Posterior cingulate gyrus (tissue), 11 donors: Measurements from ENCODE around the gene ZNF785.
A peak's percentile ranks its signal among the peaks of the same experiment; 100 is the strongest.
"Not testable (repeated sequence)": the region's sequence is repeated elsewhere in the genome, so short reads cannot be mapped to it uniquely, and the experiment has no call there.

Source experiments
- DNase-seq, 10 donors: peaks; one replicate each; pipeline versions ENCODE4 v3.0.0 to v3.0.0-alpha.2; 2020 to 2021; ENCODE audit warnings: mixed read lengths in 3 of 10
- intact Hi-C: fragments of 100-400 bp; cut with DNase I; formaldehyde crosslinking; loops from one replicate; pipeline ENCODE4 v1.15.1; 2023

The ZNF785 gene

DNA sequence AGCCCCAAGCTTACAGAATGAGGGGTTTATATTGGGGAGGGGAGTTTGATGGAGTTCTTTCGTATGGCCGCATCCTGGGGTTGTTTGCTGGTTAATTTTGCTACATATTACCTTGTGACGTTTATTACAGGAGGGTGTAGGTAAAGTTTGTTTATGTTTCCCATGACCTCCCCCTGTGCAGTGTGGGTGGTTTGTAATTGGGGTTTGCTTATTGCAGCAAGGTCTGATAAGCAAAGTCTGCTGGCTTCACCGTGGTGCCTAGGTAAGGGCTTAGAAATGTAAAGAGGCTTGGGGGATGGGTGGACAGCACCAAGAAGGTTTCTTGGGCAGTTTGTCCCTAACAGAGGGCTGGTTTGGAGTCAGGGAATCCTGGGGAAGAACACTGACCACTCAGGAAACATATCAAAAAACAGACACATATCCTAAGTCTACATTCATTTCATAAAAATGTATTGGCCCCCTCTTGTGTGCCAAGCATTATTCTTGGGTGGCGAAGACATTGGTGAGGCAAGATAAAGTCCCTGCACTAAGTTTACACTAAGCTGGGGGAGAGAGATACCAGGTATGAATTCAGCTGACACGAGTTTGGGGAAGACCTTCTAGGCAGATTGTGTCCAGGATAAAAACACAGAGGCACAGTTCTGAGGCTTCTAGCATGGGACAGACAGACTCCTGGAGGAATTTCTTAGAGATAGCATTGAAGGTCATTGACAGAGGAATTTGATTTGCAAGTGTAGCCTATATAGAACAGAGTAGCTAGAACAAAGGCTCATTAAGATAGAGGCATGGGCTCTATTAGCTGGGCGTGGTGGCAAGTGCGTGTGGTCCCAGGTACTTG lies 36.9 kb downstream of the ZNF785 start:
- intact Hi-C loops, result no loop called here
- no peak for DNase-seq

DNA sequence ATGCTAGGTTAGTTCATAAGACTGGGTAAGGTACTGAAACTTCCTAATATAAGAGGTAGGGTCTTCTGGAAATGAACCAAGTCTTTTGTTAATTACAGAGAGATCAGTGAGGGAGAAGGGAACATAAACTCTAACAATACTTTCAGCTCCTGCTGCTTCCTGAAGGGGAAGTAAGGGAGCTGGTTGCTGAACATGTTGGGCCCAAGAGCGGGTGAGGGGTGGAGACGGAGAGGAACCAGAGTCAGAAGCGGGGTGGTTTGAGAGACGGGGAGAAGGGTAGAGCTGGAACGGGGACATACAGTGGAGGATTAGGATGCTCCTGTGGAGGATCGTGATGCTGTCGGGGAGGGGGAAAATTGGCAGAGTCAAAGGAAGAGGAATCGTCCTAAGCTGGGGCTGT lies 39.4 kb downstream of the ZNF785 start:
- DNase-seq, result peak in 1 of 10 donors; percentile 30

DNA sequence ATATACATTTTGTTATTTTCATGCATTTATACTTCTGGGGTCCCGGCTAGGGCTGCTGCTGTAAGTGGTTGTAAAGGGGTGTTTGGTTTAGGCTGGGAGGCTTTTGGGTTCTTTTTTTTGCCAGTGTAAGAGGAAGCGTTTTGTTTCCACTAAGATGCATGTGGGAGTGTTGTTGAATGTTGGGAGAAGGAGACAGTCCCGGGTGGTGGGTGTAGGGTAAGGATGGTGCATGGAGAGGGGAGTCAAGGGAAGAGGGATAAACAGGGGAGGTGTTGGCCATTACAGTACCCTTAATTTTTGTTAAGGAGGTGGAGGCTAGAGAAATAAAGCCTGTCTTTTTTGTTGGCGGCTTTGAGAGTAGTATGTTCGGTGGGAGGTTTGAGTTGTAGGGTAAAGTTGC lies 42.4 kb downstream of the ZNF785 start:
- intact Hi-C loops, result no loop called here
- no peak for DNase-seq

More for the DNA sequence above, 39.4 kb downstream of the ZNF785 start:
- intact Hi-C loops, result no loop called here

GRCh38 chr16:30541502-30542329 lies 43.8 kb downstream of the ZNF785 start:
- no peak for DNase-seq
- intact Hi-C loops, result no loop called here

- DNase-seq, result peak in 1 of 10 donors; percentile 3
Observed at GRCh38 chr16:30540916-30541464, 44.5 kb downstream of the ZNF785 start.

GRCh38 chr16:30539986-30540526 lies 45.4 kb downstream of the ZNF785 start:
- peak in 1 of 10 donors; percentile 19 for DNase-seq
- intact Hi-C loops, result not testable (repeated sequence)

More at GRCh38 chr16:30540916-30541464, 44.5 kb downstream of the ZNF785 start:
- intact Hi-C loops, result not testable (repeated sequence)

DNA sequence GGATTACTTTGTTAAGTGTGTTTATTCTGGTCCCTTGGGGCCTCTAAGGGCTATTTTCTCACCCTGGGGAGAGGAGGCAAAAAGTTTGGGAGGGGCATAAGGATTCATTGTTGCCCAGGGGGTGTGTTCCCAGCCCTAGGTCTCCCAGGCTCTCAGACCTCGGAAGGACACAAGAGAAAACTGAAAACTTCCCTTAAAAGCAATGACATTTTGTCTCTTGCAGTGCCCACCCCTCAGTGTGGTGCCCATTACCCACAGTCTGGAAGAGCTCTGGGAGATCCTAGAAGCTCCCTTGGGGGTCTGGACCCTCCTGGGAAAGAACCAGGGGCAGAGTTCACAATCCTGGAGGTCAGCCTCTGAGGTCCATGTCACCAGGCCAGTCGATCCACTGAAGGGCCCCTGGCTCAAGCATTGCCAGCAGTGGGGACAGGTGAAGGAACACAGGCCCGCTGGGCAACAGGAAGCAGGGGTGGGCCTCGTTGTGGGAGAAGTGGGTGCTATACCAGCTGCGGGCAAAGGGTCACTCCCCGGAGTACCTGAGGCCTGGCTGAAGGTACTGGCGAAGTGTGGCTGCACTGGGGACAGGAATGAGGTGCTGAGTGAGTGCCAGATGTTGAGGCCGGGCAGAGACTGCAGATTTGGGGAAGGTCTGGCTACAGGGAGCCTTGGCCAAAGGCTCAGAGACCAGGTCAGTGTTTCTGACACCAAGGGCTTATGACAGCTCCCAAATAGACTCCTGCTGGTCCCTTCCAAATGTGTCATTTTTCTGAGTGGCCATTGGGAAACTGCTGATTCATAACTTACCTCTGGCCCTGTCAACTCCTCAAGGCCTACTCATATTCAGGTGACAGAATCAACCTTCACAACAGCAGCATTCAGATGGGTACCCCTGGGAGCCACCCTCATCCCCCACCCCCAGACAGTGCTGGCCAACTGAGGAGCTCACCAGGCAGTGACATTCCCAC lies 46.2 kb downstream of the ZNF785 start:
- intact Hi-C loops, result no loop called here
- DNase-seq, result peak in 1 of 10 donors; percentile 30

DNA sequence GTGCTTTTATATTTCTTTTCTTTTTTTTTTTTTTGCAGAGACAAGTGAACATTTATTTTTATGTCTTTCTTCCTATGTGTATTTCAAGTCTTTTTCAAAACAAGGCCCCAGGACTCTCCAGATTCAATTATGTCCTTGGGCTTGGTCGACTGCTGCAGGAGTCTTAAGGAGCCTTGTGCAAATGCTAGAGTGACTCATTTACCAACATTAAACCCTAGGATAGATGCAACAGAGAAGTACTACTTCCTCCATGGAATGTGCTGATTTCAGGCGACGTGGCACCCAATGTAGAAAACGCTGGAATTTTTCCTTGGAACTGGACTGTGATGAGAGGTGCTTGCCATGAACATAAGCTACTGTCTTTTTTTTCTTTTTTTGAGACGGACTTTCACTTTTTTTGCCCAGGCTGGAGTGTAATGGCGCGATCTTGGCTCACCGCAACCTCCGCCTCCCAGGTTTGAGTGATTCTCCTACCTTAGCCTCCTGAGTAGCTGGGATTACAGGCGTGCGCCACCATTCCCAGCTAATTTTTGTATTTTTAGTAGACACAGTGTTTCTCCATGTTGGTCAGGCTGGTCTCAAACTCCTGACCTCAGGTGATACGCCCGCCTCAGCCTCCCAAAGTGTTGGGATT lies 49.0 kb downstream of the ZNF785 start:
- peak in 1 of 10 donors; percentile 42 for DNase-seq
- intact Hi-C loops, result not testable (repeated sequence)

GRCh38 chr16:30535777-30536190 lies 49.7 kb downstream of the ZNF785 start:
- intact Hi-C loops, result loop anchor here (1.0 kb wide), 1 partner anchor 23 kb away; the partner anchor contains the start of gene ZNF764
- peak in 7 of 10 donors; percentile 19 to 94 (median 49) for DNase-seq

GRCh38 chr16:30535106-30535776 lies 50.3 kb downstream of the ZNF785 start:
- DNase-seq, result no peak
- intact Hi-C loops, result loop anchor here (1.0 kb wide), 1 partner anchor 23 kb away; the partner anchor contains the start of gene ZNF764

- DNase-seq, result peak; percentile 89 to 99 (median 94)
- intact Hi-C loops, result loop anchor here (1.0 kb wide), 2 partner anchors 8 to 24 kb away; partner anchors contain the start of genes ZNF764 and ZNF768
Observed at GRCh38 chr16:30534368-30535105, 51.0 kb downstream of the ZNF785 start, which contains the start of gene ZNF747. TSS of gene ZNF747 (minus strand) at chr16:30534858. CDS start at chr16:30534679, 179 bp downstream.

DNA sequence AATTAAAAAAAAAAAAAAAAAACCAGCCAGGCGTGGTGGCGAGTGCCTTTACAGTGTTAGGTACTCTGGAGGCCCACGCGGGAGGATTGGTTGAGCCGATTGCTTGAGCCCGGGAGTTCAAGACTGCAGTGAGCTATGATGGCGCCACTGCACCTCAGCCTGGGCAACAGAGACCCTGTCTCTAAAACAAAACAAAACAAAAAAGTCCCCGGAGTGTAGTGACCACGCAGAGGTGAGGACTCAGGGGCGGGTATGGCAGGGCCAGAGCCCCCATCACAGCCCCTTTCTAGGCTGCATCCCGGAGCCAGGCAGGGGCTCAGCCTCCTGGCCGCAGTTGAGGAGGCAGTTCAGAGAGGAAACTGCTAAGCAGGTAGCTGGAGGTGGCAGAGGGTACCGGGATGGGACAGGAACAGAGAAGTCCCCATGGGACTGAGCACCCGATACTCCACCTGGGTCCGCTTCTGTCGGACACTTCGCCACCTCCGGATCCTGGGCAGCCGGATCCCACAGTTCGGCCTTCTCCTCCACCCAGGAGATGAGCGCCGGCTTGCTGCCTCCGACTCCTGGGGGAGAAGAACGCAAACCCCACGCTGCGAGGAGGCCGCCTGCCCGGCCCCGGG lies 51.6 kb downstream of the ZNF785 start:
- intact Hi-C loops, result loop anchor here (1.0 kb wide), 1 partner anchor 8 kb away; the partner anchor contains the start of gene ZNF768
- DNase-seq, result peak in 1 of 10 donors; percentile 30

GRCh38 chr16:30533146-30533522 lies 52.4 kb downstream of the ZNF785 start:
- DNase-seq, result peak in 1 of 10 donors; percentile 55

DNA sequence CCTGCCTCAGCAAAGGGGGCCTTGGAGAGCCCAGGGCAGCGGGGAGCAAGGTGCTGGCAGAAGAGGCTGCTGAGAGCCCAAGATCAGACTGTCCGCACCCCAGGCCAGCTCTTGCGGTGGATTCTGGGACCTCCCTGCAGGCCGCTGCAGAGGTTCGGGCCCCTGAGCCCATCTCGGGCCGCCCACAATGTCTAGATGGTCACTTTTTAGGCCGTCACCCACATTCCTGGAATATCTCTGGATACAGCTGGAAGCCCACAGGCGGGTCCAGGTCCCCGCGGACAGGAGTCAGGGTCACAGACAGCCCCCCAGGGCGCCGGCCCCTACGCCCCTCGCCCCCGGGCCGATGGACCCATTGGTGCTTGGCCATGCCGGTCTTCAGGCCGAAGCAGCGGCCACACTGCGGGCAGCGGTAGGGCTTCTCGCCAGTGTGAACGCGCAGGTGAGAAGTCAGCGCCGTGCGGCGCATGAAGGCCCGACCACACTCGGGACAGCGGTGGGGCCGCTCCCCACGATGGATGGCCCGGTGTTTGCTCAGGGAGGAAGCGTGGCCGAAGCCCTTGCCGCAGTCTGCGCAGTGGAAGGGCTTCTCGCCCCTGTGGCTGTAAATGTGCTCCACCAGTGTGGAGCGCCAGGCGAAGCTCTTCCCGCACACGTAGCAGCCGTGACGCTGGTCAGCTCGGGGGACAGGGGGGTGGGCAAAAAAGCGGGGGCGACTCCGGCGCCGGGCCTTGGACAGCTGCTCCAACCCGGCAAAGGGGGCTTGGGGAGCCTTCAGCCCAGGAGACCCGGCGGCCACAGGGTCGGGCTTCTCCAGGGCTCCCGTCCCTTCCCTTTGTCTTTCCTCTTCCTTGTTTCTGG lies 53.0 kb downstream of the ZNF785 start:
- peak in 1 of 10 donors; percentile 54 for DNase-seq
- intact Hi-C loops, result no loop called here

More at GRCh38 chr16:30533146-30533522, 52.4 kb downstream of the ZNF785 start:
- intact Hi-C loops, result no loop called here
